HG03103 (cell line): ENCODE measurements around the gene CCN5.

Experiments used
- ATAC-seq: cut with Tn5 transposase; IDR thresholded peaks from one replicate; pipeline ENCODE4 v1.9.1; 2021; ENCODE audit warnings: low read depth; ENCODE audit not compliant: unreplicated experiment

The CCN5 gene

DNA sequence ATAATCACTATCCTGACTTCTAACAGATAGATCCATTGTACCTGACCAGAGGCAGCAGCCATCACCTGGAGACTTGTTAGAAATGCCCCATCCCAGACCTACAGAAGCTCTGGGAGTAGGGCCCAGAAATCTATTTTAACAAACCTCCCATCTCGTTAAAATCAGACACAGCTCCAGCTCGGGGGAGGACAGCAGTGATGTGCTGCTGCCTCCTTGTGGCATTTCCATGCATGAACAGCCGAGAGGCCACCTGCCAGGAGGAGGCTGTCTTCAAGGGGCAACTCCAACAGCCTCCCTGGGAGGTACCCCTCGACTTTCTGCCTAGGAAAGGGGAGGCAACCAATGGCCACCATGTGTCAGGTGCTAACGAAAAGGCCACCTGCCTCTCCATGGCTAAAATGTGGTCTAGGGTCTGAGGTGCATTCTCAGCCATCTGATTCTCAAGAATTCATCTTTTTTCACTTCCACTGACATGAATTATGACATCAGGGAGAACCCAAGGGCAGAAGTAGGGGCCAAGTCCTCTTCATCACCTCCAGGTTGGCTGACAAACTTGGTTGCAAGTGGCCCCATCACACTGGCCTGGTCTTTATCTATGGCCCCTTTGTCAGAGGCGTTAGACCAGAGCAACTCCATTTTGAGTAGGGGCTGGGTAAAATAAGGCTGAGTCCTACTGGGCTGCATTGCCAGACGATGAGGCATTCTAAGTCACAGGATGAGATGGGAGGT is 18.3 kb downstream of the CCN5 start:
- ATAC-seq: no peak

DNA sequence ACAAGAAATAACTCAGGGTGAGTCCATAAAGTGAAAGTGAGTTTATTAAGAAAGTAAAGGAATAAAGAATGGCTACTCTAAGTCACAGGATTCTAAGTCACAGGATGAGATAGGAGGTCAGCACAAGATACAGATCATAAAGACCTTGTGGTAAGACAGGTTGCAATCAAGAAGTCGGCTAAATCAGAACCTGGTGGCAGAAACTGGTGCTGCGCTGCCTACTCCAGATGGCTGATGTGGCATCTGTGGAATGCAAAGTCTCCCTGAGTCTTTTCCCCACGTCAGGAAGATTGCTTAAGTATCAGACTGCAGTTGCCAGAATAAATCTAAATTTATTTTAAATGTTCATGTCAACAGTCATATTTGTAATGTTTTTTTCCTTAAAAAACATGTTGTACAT is 19.8 kb downstream of the CCN5 start:
- no peak for ATAC-seq

DNA sequence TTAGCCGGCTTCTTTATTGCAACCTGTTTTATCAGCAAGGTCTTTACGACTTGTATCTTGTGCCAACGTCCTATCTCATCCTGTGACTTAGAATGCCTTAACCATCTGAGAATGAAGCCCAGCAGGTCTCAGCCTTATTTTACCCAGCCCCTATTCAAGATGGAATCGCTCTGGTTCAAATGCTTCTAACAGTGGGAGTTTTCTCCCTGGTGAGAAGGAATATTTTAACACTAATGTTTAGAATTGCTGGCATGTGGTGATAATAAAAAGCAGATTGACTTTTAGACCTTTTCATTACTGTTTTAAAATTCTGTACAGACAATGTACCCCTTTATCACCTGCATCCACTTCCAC is 20.6 kb downstream of the CCN5 start:
- no peak for ATAC-seq

DNA sequence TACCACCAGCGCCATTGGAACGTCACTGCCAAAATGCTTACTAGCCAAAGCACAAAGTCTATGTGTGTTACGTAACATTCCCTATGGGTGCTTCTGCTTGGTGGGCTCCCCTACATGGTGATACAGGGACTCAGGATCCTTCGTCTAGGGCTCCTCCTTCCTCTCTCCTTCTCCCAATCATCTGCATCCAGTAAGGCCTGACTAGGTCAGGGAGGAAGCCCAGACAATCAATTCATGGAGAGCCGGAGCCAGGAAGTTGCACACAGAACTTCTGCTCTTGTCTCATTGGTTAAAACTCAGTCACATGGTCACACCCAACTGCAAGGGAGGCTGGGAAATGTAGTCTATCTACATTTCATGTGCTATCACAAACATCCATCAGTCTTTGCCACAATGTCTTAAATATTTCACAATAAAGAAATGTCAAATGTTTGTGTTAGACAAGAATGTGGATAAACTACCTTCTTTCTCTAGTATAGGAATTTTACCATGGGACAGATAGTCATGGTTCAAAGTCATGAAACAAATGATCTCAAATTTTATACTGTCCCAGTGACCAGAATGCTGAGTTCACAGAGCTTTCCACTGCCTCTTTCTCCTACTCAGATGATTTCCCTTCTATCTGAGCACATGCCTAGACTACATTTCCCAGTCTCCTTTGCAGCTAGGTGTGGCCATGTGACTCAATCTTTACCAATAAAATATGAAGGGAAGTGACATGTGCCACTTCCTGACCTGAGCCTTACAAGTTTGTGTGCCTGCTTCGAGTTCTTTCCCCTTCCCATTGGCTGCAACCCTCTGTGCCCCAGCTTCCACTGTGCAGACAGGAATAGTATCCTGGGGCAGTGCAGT is 21.2 kb downstream of the CCN5 start:
- ATAC-seq: no peak

DNA sequence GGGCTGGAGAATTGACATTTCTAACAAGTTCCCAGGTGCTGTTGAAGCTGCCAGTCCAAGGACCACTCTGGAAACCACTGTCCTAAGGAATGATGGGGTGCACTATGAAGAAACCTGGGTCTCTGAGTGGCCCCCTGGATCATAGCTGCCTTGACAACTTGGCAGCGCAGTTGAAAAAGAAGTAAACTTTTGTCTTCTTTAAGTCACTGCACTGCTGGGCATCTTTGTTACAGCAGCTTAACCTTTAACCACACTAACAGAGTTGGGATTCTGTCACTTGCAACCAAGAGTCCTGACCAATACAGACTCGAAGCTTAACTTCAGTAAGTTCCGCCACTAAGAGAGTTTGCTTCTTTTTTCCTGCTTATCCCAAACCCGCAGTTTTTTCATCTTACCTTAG is 21.9 kb downstream of the CCN5 start:
- ATAC-seq: no peak

DNA sequence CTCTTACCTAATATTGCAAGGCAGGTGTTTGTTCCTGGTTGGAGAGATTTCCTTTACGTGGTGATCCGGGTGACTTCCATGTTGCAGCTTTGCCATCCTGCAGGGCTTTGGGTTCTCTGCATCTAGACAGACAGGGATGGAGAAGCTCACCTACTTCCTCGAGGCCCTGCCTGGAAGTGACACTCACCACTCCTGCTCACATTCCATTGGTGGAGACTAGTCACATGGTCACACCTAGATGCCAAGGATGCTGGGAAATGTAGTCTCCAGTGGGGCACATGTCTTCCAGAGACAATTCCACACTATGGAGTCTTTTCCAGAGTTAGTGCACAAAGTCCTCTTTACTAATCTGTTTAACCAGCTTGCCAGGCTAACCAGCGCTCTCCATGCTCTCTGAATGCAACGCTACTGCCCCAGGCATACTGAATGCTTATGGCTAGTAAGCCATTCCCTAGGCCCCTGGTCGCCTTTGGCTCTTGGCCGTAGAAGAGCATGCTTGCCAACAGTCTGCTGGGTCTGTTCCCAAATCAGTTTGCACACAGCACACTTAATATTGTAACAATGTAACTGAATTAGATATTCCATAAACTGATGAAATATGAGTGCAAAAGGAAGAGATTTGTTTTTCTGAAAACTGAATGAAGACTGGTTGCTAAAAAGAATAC is 23.8 kb downstream of the CCN5 start:
- no peak for ATAC-seq

DNA sequence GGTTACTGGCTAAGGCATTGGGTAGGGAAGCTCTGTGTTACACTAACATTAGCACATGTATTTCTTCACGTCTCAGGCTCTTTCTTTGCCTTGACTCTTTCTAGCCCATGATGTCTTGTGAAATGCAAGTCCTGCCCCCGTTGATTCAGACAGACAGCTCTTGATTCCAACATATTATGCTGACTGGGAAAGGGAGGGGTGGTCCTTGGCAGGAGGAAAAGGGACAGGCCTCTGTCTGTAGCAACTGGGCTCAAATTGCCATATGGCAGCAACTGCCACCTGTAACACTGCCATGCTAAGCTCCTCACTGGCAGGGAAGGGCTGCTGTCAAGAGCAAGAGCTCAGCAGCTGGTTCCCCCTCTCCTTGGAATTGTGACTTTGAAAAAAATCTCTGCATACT is 24.8 kb downstream of the CCN5 start:
- no peak for ATAC-seq

DNA sequence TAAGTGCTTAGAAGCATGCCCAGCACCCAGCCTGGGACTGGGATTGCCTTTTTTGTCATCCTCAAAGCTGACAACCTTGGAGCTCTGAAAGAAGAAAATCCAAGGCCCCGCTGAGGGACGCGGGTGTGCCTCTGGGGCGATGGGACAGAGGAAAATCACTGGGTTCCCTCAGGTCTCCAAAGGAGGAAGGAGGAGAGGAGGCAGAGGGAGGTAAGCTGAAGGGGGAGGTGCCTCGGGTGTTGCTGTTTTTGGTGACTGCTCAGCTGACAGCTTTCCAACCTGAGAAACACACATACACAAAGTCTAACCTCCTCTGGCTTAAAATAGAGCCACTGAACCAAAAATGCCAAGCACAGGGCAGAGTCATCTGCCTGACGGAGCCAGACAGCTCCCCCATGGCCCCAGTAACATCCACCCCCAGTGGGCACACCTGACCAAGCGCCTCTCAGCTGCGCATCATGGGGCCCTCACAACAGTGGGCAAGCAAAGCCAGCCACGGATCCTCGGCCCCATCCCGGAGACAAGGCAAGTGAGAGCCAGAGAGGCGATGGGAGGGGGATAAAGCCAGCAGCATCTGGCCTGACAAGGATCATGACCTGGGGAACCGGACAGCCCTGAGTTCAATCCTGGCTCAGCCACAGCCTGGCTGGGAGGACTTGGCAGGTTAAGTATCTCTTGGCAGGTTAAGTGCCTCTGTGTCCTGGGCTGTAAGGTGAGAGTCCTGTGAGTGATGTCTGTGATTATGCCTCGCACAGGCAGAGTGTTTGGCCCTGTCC is 27.3 kb downstream of the CCN5 start:
- ATAC-seq: no peak

DNA sequence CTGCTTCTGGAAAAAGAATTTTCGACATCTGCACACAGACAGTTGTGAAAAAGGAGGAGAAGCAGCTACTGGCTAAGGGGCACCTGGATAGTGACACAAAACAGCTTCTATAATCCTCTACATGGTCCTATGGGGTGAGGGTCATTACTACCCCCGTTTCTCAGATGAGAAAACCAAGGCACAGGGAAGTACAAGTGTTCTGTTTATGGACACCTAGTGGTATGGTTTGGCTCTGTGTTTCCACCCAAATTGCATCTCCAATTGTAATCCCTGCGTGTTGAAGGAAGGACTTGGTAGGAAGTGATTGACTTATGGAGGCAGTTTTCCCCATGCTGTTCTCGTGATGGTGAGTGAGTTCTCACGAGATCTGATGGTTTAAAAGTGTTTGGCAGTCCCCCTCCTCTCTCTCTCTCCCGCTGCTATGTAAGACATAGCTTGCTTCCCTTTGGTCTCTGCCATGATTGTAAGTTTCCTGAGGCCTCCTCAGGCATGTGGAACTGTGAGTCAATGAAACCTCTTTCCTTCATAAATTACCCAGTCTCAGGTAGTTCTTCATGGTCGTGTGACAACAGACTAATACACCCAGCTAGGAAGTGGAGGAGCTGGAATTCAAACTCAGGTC is 28.0 kb downstream of the CCN5 start:
- ATAC-seq: no peak

DNA sequence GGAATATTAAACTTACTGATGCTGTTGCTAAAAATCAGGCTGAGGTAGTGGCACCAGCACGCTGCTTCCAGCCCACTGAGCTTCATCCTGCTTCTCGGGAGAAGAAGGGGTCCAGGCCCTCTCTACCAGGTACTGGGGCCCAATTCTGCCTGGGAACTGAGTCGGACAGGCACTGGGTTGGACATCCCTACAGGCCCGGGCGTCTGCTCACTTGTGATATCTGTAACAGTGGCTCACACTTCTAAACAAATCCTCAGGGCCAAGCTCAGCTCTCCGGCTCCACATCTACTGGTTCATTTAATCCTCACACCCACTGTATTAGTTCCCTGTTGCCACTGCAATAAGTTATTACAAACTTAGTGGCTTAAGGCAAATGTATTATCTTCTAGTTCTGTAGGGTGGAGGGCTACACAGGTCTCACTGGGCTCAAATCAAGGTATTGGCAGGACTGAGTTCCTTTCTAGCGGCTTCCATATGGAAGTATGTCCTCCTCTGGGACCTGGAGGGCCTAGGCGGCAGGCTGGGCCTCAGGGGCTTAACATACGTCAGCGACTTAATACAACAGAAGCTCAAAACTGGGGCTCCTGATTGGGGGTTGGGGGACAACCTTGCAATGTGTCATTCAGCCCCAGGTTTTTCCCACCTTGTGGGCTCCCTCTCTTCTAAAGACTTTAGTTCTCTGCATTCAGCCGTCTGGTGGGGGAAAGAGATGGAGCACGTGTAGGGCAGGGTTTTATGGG is 28.9 kb downstream of the CCN5 start:
- ATAC-seq: no peak

DNA sequence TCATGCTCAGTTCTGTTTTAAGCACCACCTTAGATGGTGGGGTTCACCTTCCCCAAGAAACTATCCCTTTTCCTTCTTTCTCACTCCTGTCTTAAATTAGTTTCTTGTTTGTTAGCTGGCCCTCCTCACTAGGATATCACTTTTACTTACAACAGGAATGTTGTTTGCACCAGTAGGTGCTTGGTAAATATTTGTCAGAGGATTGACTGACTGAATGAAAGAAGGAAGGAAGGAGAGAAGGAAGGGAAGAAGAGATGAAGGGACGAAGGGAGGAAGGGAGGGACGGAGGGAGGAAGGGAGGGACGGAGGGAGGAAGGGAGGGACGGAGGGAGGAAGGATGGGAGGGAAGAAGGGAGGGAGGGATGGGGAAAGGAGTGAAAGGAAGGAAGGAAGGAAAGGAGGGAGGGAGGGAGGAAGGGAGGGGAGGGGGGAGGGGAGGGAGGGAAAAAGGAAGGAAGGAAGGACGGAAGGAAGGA is 30.0 kb downstream of the CCN5 start:
- no peak for ATAC-seq

DNA sequence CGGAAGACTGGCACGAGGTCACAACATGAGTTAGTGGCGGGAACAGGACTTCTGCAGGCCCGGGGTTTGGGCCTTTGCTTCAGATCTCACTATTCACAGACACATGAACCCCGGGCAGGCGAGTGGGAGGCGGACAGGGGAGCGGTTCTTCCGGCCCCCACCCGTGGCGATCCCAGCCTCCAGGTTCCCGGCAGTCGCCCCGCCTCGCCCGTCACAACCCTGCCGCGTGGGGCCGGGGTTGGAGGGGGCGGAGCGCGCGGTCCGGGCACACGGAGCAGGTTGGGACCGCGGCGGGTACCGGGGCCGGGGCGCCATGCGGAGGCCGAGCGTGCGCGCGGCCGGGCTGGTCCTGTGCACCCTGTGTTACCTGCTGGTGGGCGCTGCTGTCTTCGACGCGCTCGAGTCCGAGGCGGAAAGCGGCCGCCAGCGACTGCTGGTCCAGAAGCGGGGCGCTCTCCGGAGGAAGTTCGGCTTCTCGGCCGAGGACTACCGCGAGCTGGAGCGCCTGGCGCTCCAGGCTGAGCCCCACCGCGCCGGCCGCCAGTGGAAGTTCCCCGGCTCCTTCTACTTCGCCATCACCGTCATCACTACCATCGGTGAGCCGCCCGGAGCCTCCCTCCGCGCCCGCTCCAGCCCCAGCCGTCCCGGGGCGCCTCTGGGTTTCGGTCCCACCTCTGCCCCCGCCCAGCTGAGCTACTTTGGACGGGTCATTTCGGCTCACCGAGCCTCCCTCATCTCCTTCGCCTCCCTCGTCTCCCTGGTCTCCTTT is 30.6 kb downstream of the CCN5 start, which contains the start of gene KCNK15:
KCNK15 (plus strand) TSS at position 268 of the 769 bp plus-strand sequence; CDS start at position 314, 46 bp downstream.
- ATAC-seq: no peak

DNA sequence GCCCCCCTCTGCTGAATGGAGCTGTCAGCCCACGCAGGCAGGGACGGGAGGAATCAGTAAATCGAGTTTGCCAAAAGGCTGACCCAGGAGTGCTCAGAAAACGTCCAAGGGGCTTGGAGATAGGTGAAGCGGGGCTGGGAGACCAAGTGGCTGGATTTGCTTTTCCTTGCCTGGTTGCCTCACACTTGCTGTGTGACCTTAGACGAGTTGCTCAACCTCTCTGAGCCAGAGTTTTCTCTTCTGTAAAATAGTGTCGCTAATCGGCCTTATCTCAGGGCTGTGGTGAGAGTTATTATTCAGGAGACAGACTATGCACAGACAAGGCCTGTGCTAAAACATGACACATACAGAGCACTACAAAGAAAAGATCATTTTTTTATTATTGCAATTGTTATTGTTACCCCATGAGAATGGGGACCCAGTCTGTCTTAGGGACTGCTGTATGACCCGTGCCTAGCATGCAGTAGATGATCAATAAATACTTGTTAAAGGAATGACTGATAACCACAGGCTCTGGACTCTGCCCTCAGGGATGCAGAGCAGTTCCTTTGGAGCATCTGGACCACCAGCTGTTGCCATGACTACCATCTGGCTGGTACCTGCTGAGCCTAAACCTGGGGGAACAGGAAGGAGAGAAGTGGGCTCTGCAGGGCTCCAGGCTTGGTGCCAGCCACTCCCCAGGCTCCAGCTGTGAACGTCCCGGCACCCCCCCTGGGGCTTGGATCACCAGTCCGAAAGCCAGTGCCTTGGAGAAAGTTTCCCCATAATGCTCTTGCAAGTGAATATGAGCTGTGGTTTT is 31.4 kb downstream of the CCN5 start:
- no peak for ATAC-seq

DNA sequence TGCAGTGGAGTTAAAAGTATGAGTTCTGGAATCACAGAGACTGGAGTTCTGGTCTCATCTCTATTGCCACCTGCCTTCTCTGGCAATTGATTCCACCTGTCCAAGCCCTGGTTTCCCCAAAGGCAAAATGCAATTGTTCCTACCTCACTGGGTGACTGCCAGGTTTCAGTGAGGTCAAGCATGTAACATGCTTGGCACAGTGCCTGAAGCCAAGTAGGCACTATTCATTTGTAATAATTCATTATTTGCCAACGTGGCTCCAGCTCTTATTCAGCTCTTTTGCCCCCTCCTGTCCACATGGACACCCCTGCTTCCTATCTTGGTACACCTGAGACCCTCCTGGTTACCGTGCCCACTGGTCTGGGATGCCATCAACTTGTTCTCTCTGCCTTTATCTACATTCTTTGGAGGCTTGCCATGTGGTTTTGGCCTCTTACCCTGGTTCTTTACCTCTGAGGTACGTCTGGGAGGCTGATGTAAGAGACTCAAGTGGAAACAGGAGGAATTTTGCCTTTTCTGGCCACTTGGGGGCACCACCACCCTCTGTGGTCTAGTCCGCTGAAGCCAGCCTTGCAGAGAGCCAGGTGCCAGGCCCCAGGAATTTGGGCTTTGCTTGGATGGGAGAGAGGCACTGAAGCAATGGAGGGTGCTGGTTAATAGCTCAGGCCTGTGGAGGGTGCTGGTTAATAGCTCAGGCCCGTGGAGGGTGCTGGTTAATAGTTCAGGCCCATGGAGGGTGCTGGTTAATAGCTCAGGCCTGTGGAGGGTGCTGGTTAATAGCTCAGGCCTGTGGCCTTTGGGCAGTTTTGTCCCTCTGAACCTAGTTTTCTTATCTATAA is 32.2 kb downstream of the CCN5 start:
- no peak for ATAC-seq

DNA sequence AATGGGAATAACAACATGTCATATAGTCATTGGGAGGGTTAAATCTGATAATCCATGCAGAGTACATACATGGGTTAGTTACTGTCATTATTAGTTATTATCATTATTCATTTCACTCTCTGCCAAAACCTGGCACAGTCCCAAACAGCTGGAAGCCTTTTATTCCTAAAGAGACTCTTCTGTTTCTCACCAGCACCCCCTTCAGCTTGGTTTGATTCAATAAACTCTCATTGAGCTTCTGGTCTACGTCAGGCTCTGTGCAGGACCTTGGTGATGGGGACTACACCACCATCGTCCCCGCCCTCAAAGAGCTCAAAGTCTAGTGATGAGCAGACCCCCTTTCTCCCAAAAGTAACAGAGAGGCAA is 32.8 kb downstream of the CCN5 start:
- ATAC-seq: no peak

DNA sequence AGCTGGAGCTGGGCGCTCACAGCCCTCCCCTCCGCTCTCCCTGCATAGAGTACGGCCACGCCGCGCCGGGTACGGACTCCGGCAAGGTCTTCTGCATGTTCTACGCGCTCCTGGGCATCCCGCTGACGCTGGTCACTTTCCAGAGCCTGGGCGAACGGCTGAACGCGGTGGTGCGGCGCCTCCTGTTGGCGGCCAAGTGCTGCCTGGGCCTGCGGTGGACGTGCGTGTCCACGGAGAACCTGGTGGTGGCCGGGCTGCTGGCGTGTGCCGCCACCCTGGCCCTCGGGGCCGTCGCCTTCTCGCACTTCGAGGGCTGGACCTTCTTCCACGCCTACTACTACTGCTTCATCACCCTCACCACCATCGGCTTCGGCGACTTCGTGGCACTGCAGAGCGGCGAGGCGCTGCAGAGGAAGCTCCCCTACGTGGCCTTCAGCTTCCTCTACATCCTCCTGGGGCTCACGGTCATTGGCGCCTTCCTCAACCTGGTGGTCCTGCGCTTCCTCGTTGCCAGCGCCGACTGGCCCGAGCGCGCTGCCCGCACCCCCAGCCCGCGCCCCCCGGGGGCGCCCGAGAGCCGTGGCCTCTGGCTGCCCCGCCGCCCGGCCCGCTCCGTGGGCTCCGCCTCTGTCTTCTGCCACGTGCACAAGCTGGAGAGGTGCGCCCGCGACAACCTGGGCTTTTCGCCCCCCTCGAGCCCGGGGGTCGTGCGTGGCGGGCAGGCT is 35.1 kb downstream of the CCN5 start:
- ATAC-seq: no peak
